ENCODE results near the gene COLEC11.
A peak's percentile ranks its signal among the peaks of the same experiment; 100 is the strongest.

The COLEC11 gene

DNA sequence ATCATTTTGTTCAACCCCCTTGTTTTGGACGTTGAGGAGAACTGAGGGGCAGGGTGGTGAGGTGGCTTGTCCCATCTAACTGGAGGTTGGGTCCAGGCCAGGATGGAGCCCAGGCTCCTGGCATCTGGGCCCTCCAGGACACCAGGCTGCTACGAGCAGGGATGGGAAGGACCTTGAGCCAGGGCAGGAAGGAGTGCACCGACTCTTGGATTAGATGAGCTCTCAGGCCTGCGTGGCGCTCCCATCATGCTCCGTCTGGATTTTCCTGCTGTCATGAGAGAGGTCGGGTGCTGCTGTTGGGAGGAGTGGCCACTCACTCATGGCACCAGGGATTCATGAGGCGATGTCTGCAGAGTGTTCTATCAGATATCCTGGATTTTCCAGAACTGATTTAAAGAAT, 44.7 kb downstream of the COLEC11 start:
- DNase-seq, result no peak

DNA sequence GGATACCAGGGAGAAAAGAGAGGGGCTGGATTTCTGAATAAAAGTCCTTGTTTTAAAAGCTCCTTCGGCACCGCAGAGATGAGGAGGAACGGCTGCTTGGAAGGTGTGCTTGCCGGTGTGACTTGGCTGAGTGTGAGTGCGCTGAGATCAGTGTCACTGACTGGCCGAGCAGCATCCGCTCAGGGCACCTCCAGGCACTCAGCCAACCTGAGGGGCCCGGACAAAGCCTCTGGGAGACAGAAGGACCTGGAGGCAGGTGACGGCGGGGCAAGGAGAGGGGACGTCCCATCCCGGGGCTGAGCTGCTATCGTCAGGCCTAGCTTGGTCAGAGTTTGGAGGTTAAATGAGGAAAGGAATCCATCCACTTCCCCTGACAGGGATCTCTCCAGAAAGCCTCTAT, 46.3 kb downstream of the COLEC11 start:
- no peak for DNase-seq

DNA sequence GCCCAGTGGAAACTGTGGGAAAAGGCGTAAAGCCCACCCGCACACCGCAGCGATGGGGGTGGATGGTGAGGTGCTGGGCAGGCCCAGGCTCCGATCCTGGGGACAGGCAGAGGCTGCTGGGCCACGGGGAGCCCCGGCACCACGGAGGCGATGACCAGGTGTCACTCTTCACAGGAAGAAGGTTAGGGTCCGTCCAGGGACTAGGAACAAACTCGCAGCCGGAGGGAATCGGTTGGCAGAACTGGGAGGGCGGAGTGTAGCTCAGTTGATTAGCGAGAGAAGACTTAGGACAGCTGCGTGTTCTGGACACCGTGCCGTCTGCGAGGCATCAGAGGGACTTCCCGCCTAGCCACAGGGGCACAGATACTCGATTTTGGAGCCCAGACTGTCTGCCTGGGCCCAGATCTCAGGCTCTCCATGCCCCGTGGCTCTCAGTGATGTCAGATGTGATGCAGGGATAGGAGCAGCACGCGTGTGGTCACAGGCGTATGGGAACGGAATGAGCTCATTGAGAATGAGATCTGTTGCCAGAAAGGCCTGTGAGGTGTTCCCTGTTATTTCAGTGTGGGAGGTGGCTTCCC, 47.0 kb downstream of the COLEC11 start:
- DNase-seq, result no peak

DNA sequence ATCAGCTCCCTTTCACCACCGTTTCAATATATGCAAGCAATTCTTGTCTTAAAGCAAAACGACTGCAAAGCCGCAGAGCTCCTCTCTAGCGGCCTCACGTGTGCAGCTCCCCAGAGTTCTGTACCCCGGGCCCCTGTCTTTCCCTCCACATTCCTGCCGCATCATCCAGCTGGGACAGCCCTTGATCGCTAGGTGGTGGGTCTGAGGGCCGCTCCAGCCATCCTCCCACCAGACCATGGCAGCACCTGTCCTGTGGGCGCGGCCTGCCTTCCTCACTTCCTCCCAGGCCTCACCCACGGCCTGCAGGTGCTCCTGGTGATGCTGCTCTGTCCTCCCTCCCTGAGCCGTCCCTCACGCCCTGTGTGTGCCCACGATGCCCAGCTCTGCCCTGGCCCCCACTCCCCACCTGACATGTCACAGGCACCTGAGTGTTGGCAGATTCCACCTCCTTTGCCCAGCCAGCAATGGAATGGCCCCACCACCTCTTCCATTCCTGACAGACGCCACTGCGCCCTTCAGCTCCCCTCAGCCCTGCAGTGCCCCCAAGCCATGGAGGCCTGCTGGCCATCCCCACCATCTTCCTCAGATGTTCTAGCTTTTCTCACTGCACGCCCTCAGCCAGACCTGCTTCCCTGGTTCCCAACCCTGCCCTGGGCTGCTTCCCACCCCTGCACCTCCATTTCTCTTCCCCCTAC, 47.8 kb downstream of the COLEC11 start:
- no peak for DNase-seq

DNA sequence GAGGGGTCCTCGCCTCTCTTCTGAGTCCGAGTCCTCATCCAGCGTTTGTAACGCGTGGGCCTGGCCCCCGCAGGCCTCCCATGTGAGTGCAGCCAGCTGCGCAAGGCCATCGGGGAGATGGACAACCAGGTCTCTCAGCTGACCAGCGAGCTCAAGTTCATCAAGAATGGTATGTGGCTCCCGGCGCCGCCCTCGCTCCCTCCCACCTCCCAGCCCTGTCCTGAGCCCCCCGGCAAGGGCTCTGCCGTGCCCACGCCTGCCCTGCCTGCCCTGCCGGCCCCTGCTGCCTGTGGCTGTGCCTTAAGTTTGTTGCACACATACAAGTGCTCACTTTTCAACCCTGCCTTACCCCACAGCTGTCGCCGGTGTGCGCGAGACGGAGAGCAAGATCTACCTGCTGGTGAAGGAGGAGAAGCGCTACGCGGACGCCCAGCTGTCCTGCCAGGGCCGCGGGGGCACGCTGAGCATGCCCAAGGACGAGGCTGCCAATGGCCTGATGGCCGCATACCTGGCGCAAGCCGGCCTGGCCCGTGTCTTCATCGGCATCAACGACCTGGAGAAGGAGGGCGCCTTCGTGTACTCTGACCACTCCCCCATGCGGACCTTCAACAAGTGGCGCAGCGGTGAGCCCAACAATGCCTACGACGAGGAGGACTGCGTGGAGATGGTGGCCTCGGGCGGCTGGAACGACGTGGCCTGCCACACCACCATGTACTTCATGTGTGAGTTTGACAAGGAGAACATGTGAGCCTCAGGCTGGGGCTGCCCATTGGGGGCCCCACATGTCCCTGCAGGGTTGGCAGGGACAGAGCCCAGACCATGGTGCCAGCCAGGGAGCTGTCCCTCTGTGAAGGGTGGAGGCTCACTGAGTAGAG, 48.7 kb downstream of the COLEC11 start:
- DNase-seq, result no peak

DNA sequence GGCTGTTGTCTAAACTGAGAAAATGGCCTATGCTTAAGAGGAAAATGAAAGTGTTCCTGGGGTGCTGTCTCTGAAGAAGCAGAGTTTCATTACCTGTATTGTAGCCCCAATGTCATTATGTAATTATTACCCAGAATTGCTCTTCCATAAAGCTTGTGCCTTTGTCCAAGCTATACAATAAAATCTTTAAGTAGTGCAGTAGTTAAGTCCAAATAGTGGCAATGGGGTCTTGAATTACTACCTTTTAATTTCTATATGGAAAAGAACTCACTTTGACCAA, 49.3 kb downstream of the COLEC11 start:
- no peak for DNase-seq

DNA sequence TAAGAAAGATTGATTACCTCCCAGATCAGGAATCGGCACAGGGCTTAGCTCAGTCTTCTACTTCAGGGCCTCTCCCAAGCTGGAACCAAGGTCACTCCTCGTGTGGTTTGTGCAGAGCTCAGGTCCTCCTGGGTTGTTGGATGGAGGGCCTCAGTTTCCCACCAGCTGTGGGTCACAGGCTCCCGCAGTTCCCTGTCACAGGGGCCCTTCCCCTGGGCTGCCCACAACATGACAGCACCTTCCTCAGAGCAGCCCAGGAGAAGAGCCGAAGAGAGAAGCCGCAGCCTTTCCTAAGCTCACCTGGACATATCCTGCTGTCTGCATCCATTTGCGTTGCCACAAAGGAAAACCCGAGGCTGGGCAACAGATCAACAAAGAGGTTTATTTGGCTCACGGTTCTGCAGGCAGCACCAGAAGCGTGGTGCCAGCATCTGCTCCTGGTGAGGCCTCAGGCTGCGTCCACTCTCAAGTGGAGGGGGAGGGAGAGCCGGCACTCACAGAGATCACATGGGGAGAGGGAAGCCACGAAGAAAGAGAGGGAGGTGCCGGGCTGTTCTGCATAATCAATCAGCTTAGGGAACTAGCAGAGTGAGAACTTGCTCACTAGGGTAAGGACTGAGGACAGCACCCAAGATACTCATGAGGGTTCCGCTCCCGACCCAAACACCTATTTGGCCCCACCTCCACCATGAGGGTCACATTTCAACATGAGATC, 50.1 kb downstream of the COLEC11 start:
- no peak for DNase-seq

DNA sequence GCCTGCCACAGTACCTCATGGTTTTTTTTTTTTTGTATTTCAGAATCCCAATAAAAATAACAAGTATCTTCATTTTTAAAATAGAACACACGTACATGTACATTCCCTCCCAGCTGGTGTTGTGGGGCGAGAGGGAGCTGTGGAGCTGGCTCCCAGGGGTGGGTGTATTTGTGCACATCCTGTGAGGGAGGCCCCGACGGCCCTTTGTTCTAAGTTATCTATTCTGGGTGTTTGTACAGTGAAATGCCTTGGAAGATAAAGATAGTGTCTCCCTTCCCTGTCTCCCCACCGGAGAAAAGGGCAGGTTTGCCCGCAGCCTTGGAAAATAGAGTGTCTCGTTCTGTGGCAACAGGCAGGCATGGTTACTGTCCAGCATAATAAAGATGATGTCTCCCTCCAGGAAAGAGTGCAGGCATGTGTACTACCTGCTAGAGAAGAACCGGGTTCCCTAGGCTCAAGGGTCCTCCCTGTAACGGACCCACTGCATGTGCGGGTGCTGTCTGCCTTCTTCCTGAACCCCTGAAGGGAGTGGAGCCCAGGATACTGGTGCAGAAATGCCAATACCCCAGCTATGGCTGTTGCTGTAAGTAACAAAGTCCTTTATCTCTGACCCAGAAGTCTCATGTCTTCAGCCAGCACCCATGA, 51.0 kb downstream of the COLEC11 start:
- DNase-seq, result no peak

DNA sequence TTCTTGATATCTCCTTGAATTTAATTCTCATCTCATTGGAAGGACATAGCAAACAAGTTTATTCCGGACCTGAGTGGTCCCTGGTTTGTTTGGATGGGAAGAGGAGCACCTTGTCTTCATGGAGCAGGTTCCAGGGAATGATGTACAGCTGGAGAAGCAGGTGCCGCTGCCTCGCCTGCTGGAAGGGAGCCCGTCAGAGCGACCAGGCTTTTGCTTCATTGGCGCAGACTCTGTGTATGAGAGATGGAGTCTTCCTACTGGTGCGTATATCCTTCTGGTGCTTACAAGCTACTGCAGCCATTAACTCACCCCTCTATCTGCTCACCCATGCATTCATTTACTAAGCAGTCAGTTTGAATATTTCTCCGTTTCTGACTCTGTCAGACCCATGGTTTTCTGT, 51.5 kb downstream of the COLEC11 start:
- DNase-seq, result no peak

DNA sequence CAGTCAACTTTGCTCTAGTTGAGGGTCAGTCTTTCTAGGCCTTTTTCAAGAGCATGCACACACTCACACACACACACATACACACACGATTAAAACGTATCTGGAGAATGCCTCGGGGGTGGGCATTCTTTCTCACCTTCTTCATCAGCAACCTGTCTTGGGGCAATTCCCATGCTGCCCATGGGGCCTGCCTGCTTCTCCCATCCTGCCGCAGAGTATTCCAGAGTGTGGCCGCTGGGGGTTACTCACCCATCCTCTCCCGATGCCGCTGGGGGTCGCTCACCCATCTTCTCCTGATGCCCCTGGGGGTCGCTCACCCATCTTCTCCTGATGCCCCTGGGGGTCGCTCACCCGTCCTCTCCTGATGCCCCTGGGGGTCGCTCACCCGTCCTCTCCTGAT, 52.3 kb downstream of the COLEC11 start:
- no peak for DNase-seq

DNA sequence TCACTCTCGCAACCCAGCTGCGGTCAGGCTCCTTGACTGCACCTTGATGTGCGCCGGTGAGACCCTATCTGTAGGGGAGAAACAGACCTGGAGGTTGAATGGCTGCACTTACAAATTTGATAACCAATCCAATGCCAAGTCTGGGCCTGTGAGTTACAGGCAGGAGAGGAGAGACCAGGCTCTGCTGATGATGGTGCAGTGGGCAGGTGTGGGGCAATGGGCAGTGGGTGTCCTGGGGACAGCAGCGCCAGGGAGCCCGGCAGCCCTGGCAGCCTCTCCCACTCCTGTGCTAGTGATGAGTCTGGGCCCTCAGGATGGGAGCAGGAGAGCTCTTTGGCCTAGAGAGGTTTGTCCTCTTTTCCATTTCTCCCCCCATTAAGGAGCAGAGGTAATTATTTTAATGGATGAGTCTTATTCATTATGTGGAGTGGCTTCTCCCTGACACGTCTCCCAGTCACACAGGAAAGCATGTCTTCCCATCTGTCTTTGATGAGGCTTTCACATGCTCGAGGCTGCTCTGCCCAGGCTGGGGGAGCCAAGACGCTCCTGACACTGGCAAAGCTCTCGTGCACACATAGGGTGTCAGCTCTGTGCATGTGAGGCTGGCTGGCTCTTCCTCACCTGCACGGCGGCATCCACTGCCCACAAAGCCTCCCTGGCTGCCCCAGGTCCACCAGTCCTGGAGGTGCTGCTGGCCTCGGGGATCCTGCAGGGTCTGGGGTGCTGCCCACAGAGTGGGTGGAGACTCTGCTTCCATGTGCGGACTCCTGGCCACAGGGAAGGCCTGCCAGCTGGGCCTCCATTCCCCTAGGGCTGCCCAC, 53.1 kb downstream of the COLEC11 start:
- no peak for DNase-seq

DNA sequence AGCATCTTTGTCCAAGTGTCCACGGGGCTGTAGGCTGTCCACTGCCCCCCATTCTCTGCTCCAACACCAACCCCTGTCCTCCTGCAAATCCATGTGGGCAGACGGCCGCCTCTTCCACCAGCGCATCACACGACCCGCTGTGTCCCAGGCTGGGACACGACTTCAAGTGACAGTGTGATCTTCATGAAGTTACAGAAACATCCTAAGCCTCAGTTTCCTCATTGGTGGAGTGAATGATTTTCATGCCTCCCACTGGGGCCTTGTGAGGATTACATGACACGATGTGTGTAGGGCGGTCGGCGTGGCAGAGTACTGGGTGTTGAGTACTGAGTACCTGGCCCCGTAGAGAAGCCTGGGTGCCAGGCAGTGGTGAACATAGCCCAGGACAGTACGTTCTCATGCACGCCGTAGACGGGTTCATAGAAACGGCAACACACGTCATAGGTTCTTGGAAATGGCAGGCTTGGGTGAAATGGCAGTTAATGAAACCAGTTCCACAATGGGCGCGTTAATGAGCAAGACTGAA, 53.8 kb downstream of the COLEC11 start:
- DNase-seq, result no peak

DNA sequence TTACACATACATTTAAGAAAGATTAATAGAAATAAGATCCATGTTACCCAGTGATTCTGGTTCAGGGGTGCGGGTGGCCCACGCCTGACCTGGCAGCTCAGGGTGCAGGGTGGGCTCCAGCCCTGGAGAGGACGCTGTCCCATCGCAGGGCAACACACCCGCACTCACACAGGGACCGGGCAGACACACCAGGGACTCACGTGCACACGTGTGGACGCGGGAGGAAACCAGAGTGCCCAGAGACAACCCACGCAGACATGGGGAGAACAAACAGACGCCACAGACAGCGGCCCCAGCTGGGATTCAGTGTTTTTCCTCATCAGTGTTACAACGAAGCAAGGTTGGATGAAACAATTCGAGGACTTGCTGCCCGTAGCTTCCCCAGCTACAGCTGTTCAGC, 54.7 kb downstream of the COLEC11 start:
- DNase-seq, result no peak

DNA sequence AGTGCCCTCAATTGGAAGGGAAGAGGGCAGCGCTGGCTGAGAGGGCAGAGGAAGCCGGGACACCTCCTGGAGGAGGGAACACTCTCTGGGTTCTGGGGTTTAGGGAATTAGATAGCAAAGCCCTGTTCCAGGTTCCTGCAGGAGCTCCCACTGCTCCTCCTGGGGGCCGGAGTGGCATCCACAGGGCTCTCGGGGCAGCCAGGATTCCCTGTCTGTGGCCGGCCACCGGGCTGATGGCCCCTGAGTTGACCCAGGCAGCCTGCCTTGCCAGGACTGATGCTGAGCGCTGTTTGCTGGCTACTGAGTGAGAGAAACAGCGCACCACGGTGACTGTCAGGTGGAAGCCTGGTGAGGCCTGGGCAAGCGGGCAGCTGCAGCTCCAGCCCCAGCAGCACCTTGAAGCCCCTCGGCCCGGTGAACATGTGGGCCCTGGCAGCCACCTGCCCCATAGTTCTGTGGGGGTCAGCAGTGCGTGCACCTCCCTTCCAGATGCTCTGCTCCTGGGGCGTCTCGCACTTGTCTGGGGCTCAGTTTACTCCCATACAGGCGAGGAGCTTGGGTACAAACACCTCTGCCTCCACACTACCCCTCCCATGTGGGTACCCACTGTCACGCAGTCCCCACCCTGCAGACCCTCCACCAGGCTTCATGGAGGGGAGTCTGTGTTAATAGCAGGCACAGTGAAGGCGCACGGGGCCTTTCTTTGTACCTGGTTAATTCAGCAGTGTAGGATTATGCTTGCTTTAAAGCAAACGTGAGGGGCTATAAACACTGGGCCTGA, 55.4 kb downstream of the COLEC11 start:
- DNase-seq, result no peak

DNA sequence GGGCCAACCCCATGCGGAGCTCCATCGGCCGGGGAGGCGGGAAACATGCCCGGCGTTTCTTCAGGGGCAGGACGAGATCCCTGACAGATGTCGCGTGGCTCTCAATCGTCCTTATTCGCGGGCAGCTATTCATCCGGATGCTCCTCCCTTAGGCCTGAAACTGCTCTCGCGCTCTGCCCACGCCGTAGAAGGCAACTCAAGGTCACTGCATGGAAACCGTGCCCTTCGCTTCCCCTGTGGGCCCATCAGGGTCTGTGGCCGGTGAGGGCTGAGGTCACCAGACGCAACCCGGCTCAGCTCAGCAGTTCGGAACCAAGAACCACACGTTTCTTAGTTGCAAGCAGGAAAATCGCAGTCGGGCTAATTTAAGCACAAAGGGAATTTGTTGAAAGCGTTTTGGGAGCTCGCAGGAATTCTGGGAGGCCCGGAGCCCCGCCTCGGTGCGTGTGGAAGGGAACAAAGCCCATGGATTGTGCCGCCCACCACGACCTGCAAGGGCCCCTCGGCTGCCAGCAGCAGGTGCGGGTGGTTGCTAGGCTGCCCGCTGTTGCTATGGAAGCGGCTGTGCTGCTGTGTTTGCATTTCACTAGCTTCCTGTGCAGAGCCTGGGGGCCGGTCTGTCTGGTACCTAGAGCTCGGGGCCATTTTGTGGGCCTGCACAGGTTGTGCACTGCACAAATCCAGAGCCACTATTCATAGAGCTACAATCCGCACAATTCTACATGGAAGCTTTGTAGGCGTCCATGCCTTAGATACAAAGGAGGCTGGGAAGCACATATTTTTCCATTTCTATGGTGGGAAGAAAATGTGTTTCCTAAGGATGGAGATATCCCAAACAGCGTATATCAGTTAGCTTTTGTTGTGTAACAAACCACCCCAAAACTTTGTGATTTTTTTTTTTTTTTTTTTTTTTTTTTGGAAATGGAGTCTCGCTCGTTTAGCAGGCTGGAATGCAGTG, 57.1 kb downstream of the COLEC11 start:
- peak; percentile 77 for DNase-seq

DNA sequence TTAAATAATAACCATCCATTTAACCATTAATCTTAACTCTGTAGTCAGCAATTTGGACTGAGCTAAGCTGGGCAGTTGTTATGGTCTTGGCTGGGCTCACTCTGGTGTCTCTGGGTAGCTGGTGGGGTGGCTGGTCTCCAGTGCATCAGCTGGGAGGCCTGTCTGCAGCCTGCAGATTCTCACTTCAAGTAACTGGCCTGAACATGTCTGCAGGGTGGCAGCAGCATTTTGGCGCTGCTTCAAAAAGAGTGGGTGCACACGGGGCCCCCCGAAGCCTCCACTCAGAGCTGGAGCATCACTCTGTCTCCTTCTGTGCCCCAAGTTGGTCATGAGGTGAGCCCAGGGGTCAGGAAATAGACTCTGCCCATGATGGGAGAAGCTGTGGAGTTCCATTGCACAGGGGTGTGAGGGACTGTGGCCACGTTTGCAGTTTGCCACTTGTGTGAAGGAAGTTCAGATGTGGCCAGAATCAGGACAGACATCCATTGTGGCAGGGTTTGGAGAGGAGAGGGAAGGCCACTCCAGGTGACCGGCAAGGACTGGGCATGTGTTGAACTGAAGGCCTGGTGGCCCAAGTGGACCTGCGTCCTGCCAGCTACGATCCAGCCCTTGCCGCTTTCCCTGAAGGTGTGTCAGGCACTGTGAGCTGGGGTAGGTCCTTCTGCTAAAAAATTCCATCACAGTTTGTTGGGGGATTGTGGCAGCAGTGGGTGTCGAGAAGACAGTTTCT, 58.1 kb downstream of the COLEC11 start:
- DNase-seq, result no peak

DNA sequence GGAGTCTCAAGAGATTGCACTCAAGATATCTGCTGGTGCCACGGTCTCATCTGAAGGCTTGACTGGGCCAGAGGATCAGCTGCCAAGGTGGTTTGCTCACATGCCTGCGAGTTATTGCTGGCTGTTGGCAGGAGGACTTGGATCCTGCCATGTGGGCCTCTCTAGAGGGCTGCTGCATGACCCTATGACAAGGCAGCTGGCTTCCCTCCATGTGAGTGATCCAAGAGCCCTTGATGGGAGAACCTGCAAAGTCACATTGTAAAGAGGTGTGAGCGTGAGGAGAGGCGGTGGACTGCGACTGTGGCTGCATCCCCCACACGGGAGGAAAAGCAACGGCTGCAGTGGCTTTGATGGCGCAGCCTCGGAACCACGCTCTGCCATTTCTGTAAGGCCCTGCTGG, 59.1 kb downstream of the COLEC11 start:
- no peak for DNase-seq

DNA sequence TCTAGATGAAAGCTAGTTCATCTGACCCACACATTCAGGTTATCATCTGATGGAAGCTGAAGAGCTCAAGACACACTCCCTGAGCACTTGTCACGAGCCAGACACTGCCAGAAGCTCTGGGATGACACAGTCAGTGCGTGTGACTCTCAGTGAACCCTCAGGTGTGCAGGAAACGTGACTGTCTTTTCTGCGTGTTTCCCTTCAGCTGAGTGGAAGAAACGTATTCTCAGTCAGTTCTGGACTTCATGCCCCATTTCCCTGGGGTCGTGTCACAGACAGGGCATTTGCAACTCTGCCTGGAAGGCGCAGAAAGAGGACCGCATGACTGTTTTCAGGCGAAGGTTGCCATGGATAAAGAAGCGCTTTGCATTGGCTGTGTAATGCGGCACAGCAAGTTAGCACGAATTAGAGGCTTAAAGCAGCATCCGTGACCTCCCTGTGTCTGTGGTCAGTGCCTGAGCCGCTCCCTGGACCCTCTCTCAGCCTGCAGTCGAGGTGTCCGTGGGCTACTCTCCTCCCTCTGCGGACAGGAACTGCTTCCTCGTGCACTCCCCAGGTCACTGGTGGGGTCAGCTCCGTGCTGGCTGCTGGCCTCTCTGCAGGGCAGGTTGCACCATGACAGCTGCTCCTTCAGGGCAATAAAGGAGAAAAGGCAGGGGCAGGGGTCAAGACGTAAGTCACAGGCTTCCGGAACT, 59.8 kb downstream of the COLEC11 start:
- DNase-seq, result no peak
